Panc1 (cell line): ENCODE results near the gene SMTNL2.

ENCODE experiments used
- CTCF ChIP-seq: fragments of 450-650 bp; IDR thresholded peaks from 2 replicates; pipeline ENCODE4 v1.5.1; 2017; ENCODE audit warnings: mild to moderate bottlenecking
- REST ChIP-seq, 2 experiments: IDR thresholded peaks; 2 replicates each; pipeline ENCODE4 v1.6.1; 2011 to 2012; ENCODE audit warnings: low read depth in 2 of 2, control low read depth in 1 of 2, low read length in 1 of 2, mild to moderate bottlenecking in 1 of 2, moderate library complexity in 1 of 2; ENCODE audit not compliant: insufficient read depth in 1 of 2

- TF ChIP-seq CTCF: peak; percentile 71; the same call in 1 of the 2 replicates
- no peak for TF ChIP-seq REST (IDR thresholded peaks at IDR 0.05; ENCODE audit: insufficient read depth in 1 of 2, low read depth in 2 of 2, low read length in 1 of 2)
These were observed 44.1 kb upstream of the SMTNL2 start for GRCh38 chr17:4540224-4540651.
